ENCODE data around the gene MGME1. TPM values are rescaled to one million over a fixed set of nuclear protein-coding genes. Genes with fewer than 3 reads are reported as not detected.

The MGME1 gene
- total and polyA plus RNA-seq, 9 of the 15 experiments (the other 6 are each of a cell fraction or from before 2014, with no cell fraction given), result 13.4 to 45.1 (median 30.6) TPM

GRCh38 chr20:18018100-18018499, 49.3 kb downstream of the MGME1 start (continued):
- TF ChIP-seq TRIM25 (IDR thresholded peaks at IDR 0.05; ENCODE audit: borderline replicate concordance) (no peak), SMARCB1 (IDR thresholded peaks at IDR 0.05; ENCODE audit: insufficient read length, low read depth) (no peak)

- H3K36me3 ChIP-seq (ENCODE audit: control insufficient read depth, insufficient read depth, low read length), result no peaks in the 10 kb centered on the region
- TF ChIP-seq SFPQ (IDR thresholded peaks at IDR 0.05; ENCODE audit: low read depth, low read length) (no peak), CTCF (IDR thresholded peaks at IDR 0.05 in 2 of 3, conservative IDR thresholded peaks at IDR 0.05 in 1 of 3; ENCODE audit: insufficient read depth in 2 of 3, low read depth in 1 of 3, low read length in 3 of 3) (peak; percentile 54 to 65 (median 62); a peak in 5 of 6 replicates), ZNF830 (CRISPR knock-in tag; IDR thresholded peaks at IDR 0.05) (no peak), ZZZ3 (IDR thresholded peaks at IDR 0.05) (no peak), NFIC (IDR thresholded peaks at IDR 0.05) (no peak), ZNF639 (CRISPR knock-in tag; conservative IDR thresholded peaks at IDR 0.05 in 1 of 2, IDR thresholded peaks at IDR 0.05 in 1 of 2) (no peak), SMC3 (conservative IDR thresholded peaks at IDR 0.05; ENCODE audit: insufficient read depth, low read depth, low read length) (0 out of 2 replicates have a peak, but pooled peaks have one; percentile 4), GATAD2B (IDR thresholded peaks at IDR 0.05; ENCODE audit: borderline replicate concordance) (no peak), TAF9B (IDR thresholded peaks at IDR 0.05; ENCODE audit: partially characterized antibody) (no peak), MEF2D (tag; conservative IDR thresholded peaks at IDR 0.05; ENCODE audit: low read depth) (no peak), MEIS2 (IDR thresholded peaks at IDR 0.05; ENCODE audit: partially characterized antibody) (peak; percentile 59), MCM7 (IDR thresholded peaks at IDR 0.05) (no peak)
Measured at GRCh38 chr20:18019068-18019467, 50.2 kb downstream of the MGME1 start.

More at GRCh38 chr20:18019068-18019467, 50.2 kb downstream of the MGME1 start:
- H3K79me2 ChIP-seq (ENCODE audit: control insufficient read depth, insufficient read depth, low read length), result no peaks in the 10 kb centered on the region
- peaks cover 0 to 12% of the 10 kb centered on the region in 2 experiments; a peak in 2 of 5 replicates for H3K27me3 ChIP-seq (ENCODE audit: control insufficient read depth in 2 of 2, insufficient read depth in 2 of 2, low read length in 2 of 2)
- intact Hi-C loops (cut with micrococcal nuclease), result loop anchor here (10.0 kb wide), 1 partner anchor 256 kb away; no protein-coding TSS in a partner anchor
- H3K4me1 ChIP-seq (replicated peaks in 1 of 2; ENCODE audit: control insufficient read depth in 2 of 2, insufficient read depth in 2 of 2, low read length in 2 of 2), result no peaks in the 10 kb centered on the region
- CTCF ChIA-PET (ENCODE audit: low intra/inter-chr PET ratio), result no interaction called here
- H3K9me1 ChIP-seq (ENCODE audit: control insufficient read depth, insufficient read depth, low read length), result no peaks in the 10 kb centered on the region
- no peak overlapping the region for H3K4me2 ChIP-seq (ENCODE audit: insufficient read depth, low read length)
- in situ Hi-C loops (cut with MboI), result no loop called here
- 11% methylated on average over 1 of the region's 1 CpG for WGBS (ENCODE audit: insufficient coverage, low coverage, missing lambda C conversion rate)
- no peak overlapping the region for H3K27ac ChIP-seq (ENCODE audit: extremely low read depth, low read depth, low read length)
- peak; percentile 91 for ATAC-seq
- H3K9ac ChIP-seq (ENCODE audit: insufficient read depth in 1 of 2, low read depth in 2 of 2, low read length in 2 of 2), result no peak overlapping the region
- no peaks in the 10 kb centered on the region for H4K20me1 ChIP-seq (replicated peaks; ENCODE audit: control insufficient read depth, insufficient read depth, low read length)
- peak; percentile 23 for FAIRE-seq
- H2AFZ ChIP-seq (ENCODE audit: low read depth, low read length), result no peak overlapping the region
- H3K4me3 ChIP-seq, result no peak overlapping the region
- peak; percentile 21 to 46 (median 35) for DNase-seq (ENCODE audit: extremely low read depth in 1 of 4, low spot score in 3 of 4)
- no peaks in the 10 kb centered on the region for H3K9me3 ChIP-seq (replicated peaks; ENCODE audit: control insufficient read depth, insufficient read depth, low read depth, low read length)
- BruUV-seq (replicated peaks), result no TSS peak
- POLR2A ChIA-PET, result no interaction called here
